WTC11 (cell line): ENCODE data around the gene HPSE2.

Source experiments
- JUN ChIP-seq: sonication (generic); formaldehyde crosslinking; IDR thresholded peaks from 2 replicates; pipeline ENCODE4 v1.8.0; 2023; ENCODE audit warnings: mild to moderate bottlenecking, missing genetic modification reagents
- SP1 ChIP-seq: sonication (generic); formaldehyde crosslinking; conservative IDR thresholded peaks from 2 replicates; pipeline ENCODE4 v1.8.1; 2022; ENCODE audit warnings: missing genetic modification reagents
- ZBTB21 ChIP-seq: sonication (generic); formaldehyde crosslinking; IDR thresholded peaks from 2 replicates; pipeline ENCODE4 v1.8.1; 2023; ENCODE audit warnings: mild to moderate bottlenecking, missing genetic modification reagents, borderline replicate concordance
- TF ChIP-seq, protein P1 (sequence below): fragments of 200-600 bp; IDR thresholded peaks from 2 replicates; pipeline ENCODE4 v1.8.0; 2022; ENCODE audit warnings: antibody characterized with exemption
- TF ChIP-seq, protein P2 (sequence below): sonication (generic); formaldehyde crosslinking; IDR thresholded peaks from 2 replicates; pipeline ENCODE4 v1.8.1; 2022; ENCODE audit warnings: low read depth, missing genetic modification reagents, borderline replicate concordance

DNA sequence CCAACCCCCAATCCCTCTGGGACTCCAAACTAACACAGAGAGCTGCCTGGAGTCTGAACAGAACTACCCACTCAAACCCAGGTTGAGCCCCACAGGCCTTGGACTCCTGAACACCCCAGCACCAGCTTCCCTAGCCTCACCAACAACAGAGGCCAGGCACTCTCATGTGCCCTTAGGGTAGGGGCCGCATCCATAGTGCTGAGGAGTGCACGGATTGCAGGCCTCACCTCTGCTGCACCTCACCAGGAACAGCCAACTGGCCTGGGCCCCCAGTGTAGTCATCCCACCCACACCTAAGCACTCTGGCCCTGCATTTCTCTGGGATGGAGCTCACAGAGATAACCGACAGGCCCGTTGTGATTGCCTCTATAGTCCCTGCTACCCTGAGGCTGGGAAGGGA, 194.2 kb downstream of the HPSE2 start:
- TF ChIP-seq, protein P1, sequence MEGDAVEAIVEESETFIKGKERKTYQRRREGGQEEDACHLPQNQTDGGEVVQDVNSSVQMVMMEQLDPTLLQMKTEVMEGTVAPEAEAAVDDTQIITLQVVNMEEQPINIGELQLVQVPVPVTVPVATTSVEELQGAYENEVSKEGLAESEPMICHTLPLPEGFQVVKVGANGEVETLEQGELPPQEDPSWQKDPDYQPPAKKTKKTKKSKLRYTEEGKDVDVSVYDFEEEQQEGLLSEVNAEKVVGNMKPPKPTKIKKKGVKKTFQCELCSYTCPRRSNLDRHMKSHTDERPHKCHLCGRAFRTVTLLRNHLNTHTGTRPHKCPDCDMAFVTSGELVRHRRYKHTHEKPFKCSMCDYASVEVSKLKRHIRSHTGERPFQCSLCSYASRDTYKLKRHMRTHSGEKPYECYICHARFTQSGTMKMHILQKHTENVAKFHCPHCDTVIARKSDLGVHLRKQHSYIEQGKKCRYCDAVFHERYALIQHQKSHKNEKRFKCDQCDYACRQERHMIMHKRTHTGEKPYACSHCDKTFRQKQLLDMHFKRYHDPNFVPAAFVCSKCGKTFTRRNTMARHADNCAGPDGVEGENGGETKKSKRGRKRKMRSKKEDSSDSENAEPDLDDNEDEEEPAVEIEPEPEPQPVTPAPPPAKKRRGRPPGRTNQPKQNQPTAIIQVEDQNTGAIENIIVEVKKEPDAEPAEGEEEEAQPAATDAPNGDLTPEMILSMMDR, result no peak
- TF ChIP-seq SP1 (CRISPR knock-in tag), result no peak
- TF ChIP-seq ZBTB21 (CRISPR knock-in tag), result no peak
- TF ChIP-seq, protein P2, sequence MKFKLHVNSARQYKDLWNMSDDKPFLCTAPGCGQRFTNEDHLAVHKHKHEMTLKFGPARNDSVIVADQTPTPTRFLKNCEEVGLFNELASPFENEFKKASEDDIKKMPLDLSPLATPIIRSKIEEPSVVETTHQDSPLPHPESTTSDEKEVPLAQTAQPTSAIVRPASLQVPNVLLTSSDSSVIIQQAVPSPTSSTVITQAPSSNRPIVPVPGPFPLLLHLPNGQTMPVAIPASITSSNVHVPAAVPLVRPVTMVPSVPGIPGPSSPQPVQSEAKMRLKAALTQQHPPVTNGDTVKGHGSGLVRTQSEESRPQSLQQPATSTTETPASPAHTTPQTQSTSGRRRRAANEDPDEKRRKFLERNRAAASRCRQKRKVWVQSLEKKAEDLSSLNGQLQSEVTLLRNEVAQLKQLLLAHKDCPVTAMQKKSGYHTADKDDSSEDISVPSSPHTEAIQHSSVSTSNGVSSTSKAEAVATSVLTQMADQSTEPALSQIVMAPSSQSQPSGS (CRISPR knock-in tag), result no peak
- no peak for TF ChIP-seq JUN (CRISPR knock-in tag)
